ENCODE data around the gene DLG1.
"Not testable (repeated sequence)": the region's sequence is repeated elsewhere in the genome, so short reads cannot be mapped to it uniquely, and the experiment has no call there.

The DLG1 gene

DNA sequence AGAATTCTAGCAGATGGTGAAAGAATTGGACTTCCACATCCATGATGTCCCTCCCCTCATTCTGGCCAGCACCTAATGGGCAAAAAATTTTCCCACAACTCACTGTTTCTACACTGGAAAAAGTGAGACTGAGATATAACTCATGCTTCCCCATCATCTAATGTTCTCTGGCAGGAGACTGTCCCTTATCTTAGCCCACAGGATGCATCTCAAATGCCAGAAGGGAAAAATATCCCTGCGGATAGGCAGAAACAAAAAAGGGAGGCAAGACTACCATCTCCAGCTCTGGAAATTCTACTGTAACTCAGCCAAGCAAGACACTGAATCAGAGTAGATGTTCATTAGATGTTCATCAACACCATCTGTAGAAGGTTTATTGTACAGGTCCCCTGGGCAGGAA, 58.6 kb downstream of the DLG1 start:
- no peak for DNase-seq

DNA sequence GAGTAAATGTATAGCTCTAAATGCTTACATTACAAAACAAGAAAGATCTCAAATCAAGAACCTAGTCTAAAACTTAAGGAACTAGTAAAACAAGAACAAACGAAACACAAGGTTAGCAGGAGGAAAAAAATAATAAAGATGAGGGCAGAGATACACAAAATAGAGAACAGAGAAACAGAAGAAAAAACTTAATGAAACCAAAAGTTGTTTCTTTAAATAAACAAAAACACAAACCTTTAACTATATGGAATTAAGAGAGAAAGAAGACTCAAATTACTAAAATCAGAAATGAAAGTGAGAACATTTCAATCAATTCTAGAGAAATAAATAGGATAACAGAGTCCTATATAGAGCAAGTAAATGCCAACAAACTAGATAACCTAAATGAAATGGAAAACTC, 59.6 kb downstream of the DLG1 start:
- no peak for DNase-seq

DNA sequence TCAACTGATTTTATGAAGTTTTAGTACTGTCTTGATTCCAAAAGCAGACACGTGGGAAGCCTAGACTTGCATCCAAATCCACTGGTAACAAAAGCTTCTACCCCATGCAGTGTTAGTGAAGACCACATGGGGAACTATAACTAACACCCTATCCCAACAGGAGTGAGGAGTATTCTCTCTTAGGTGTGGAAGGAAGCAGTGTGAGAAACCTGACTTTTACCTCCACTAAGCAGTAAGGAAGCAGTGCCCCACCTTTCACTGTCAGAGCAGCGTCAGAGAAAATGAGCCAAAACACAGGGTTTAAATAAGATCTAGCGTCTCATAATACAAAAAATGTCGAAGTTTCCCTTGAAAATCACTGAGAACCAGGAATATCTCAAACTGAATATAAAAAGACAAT, 60.5 kb downstream of the DLG1 start:
- no peak for DNase-seq

DNA sequence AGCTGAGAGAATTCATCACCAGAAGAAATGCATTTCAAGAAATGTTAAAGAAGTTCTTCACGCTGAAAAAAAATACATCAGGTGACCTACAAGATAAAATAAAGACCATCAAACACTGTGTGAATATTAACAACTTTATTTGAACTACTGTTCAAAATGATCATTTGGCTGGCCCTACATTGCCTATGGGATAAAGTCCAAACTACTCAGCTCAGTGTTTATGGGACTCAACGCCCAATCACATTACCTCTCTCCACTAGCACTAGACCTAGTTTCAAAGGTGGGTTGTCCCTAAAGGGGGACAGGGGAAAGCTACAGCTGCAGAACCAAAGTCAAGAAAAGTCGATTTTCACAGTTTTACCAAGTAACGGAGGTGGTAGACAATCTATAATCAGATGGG, 62.0 kb downstream of the DLG1 start:
- no peak for DNase-seq

DNA sequence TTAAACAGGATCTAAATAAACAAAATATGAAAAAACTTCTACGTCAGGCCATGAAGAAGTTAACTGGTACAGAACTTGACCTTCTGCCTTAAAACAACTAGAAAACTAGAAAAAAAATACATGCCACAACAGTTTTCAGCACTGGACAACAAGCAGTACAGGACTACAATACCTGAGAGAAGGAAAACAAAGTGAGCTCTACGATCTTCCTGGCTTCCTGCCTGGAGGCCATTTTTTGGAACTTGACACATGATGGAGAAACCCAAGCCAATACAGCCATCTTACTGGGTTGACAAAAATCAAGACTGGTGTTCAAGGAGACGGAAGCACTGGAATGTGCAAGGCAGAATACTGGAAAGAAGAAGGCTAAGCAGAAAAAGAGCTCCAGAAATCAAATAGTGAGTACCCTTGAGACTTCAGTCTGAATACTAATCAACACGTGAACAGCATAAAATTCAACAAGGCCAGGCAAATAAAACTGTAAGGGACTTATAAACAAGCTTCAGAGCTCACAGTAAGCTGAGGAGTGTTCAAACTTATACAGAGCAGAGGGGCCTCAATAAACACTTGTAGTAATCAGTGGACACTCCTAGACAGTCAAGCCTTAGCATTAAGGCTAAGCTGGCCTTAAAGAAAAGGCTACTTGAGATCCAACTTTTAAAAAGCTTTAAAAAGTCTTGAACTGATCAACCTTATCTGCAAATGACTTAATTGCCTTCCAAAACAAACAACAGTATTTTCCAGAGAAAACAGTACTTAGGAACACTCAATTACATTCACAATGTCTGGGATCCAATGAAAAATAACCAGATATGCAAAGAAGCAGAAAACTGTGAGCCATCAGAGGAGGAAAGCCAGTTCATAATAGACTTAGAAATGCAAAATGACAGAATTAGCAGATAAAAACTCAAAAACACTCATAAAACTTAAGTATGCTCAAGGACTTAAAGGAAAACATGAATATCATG, 63.2 kb downstream of the DLG1 start:
- no peak for DNase-seq

DNA sequence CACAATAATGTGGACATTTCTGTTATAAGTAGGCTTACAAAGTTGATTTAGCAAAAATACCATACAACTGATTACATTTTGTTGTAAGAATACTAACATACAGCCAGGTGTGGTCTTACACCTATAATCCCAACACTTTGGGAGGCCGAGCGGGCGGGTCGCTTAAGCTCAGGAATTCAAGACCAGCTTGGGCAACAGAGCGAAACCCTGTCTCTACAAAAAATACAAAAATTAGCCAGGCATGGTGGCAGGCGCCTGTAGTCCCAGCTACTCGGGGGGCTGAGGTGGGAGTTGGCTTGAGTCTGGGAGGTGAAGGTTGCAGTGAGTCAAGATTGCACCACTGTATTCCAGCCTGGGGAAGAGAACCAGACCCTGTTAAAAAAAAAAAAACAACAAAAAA, 67.1 kb downstream of the DLG1 start:
- no peak for DNase-seq

DNA sequence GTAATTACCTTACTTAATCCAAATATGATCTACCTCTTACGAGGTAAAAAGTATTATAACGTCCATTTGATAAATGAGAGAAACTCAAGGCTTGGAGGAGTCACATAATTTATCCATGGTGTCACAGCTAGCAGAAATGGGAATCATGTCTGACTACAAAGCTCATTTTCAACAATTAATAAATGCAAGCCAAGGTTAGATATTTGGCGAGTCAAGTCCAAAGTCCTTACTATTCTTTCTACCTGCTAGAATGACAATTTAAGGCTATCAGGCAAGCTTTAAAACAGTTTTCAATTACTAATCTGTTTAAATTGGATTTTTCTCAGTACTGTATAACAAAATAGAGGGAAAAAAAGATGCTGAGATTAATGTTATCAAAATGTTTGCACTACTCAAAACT, 68.6 kb downstream of the DLG1 start:
- DNase-seq, result no peak

DNA sequence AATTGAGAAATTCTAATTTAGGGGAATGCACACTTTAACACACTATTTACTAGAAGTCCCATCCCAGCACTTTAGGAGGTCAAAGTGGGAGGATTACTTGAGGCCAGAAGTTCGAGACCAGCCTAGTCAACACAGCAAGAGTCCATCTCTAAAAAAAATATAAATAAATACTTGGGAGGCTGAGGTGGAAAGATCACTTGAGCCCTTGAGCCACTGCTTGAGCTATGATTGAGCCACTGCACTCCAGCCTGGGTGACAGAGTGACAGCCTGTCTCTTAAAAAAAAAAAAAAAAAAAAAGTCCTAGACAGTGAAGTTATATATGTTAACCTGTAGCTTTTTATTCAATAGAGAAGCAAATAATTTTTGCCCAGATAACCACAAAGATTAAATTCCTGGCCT, 69.2 kb downstream of the DLG1 start:
- DNase-seq, result no peak

DNA sequence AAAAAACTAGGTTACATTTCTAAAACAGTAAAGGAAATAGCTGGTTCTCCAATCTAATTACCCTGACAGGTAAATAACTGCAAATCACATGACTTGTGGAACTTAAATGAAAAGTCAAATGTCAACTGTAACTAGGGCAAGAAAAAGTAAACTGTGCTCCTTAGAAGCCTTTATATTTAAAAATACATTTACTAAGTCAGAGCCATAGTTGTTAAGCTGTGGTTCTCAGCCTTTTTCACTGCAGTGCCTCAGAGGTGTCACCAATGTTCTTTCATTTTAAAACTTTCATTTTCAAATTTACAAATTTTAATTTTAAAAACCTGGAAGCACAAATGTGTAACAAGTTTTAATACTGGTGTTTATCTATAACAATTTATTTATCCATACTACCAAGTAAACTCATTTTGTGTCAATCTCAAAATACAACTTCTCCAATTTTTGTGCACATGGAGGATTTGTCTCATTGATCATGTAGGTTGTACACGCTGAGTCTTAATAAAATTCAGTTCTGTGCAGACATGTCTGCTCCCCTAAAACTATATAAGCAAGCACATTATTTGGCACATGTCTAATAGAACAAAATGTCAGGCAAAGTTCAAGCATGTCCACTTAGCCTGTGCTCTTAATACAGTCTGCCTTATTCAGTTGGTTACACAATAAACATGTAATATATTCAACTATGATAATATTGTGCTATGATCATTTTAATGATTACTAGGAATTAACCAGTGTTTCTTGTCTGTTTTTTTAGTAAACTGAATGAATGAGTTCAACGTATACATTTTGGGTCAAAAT, 70.4 kb downstream of the DLG1 start:
- DNase-seq, result no peak

DNA sequence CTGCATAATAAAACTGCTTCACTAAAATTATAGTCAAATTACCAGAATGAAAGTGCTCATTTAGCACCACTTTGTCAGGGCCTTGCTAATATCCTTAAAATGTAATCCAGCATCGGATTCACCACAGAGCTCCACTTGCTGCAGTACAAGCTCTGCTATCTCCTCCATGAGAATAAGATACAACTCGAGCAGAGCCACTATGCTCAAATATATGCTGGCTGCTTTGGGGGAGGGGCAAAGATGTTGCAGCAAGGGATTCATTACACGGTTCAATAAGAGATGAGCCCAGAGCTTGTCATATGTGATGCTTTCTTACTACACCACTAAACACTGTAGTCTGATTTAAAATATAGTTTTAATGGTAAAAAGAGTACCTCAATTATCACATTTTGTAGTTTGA, 72.2 kb downstream of the DLG1 start:
- no peak for DNase-seq

DNA sequence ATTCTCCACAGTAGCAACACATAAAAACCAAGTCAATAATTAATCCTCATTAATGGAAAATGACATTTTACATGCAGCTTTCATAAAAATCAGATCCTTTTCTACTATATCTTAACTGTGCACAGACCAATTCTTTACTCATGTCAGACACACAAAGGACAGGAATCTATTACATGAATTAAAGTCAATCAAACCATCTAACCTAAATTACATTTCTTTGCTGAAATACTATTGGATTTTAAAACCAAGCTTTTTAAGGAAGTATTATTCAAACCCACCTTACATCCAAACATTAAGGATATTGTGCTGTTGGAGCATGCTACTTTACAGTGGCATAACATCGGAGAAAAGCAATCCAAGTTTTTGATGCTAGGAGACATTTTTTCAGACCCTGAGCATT, 72.8 kb downstream of the DLG1 start:
- no peak for DNase-seq

DNA sequence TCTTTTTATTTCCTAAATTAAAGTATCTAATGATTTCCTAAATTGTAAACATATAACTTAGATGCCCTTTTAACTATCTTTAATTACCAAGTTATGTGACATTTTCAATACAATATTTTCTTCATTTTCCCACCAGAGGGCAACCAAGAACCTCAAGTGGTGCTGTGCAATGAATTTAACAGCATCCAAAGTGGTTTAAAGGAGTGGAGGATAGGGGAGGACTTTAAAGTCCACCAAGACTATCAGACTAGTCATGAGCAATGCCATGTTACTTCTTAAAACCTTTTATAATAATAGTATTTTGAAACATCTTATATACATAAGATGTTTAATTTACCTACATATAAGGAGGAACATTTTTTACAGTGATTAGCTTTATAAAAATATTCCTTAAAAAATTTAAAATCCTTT, 74.4 kb downstream of the DLG1 start:
- DNase-seq, result no peak

DNA sequence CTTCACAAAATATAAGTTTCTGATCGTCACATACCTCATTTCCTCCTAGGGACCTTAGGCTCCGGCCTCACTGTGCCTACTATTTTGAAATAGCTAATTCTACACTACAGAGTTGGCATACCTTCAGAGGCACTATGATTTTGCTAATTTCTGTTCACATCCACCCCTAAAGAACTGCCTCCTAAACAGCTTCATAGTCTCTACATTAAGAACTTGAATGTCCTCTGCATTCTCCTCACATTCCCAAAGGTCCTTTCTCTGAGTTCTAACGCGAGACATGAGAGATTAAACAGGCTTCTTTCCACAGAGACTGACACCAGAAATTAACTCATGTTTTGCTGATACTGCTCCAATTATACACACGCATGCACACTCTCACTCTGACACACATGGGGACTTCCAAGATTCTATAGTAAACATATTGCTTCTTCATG, 75.5 kb downstream of the DLG1 start:
- no peak for DNase-seq

DNA sequence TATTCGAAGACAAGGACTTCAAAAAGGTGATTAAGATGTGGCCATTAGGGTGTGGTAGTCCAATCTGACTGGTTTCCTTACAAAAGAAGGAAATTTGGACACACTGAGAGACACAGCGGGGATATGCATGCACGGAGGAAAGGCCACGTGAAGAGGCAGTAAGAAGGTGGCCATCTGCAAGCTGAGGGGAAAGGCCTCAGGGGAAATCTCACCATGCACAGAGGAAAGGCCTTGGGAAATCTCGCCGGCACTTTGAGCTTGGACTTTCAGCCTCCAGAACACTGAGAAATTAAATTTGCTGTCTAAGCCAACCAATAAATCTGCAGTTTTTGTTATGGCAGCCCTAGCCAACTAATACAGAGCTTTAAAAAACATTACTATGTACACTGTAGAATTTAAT, 78.8 kb downstream of the DLG1 start:
- no peak for DNase-seq

DNA sequence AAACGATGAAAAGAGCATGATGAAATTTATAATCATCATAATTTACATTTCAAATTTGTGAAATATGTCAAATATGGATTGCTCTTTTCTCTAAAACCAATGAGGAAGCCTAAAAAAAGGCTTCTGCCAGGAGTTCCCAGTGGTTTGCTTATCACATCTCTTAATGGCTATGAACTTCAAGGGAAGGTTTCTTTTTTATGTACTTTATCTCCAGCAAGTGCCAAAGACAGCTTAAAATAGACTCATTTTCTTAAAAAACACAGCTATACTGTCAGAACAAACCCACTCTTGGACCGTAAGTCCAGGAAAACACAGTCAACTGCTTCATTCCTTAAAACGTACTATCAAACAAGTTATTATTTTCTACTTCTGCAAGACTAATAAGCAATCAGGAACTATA, 80.2 kb downstream of the DLG1 start:
- DNase-seq, result no peak

DNA sequence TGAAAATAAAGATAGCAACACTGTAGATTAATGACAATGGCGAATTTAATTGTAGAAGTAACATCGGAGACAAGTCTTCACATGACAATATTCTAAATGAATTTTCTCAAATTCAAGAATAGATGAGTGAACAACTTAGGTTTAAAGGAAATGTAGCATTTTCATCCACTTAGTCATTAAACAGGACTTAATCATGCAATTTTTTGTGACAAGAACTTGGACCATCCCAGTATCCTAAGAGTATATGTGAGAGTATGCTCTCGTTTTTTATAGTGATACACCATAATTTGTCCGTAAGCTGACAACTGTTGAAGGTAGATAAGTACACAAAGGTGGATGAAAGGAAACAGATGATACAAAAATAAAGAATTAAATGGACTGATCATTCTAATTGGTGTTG, 81.5 kb downstream of the DLG1 start:
- no peak for DNase-seq

DNA sequence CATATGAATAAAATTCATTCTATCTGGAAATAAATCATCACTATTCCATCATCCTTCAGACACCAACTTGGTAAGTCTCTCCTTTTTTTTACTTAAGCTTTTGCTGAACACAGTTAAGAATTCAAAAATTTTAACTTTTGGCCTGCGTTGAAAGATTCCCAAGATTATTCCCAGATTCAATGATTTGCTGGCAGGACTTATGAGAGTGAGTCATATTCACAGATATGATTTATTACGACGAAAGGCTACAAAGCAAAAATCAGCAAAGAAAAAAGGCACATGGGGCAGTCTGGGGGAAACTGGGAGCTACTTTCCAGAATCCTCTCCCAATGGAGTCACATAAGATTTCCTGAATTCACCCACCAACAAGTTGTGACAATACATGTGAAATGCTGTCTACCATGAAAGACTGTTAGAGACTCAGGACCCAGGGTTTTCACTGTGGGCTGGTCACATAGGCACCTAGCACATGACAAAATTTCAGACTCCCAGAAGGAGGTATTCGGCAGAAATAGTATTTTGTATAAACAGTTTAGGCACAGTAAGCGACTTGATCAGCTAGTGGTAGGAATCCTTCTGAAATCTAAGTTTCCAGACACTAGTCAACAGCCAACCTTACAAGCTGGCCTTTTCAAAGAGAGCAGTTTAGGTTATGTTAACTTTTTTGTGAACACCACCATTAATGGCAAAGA, 82.1 kb downstream of the DLG1 start:
- DNase-seq, result no peak

DNA sequence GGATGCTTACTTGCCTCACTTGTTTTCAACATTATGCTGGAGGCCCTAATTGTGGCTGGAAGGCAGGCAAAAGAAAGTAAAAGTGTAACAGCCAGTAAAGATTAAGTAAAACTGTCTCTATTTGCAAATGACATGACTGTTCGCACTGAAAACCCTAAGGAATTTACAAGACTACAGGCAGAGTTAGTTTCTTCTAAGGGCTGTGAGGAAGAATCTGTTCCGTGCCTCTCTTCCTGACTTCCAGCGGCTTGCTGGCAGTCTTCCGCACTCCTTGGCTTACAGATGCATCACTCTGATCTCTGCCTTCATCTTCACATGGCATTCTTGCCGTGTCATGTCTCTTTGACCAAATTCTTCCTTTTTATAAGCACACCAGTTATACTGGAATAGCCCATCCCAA, 86.1 kb downstream of the DLG1 start:
- no peak for DNase-seq

DNA sequence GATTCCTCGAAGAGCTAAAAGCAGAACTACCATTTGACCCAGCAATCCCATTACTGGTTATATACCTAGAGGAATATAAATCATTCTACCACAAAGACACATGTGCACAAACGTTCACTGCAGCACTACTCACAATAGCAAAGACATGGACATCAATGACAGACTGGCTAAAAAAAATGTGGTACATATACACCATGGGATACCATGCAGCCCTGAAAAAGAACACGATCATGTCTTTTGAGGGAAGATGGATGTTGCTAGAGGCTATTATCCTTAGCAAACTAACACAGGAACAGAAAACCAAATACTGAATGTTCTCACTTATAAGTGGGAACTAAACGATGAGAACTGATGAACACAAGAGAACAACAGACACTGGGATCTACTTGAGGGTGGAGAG, 86.7 kb downstream of the DLG1 start:
- DNase-seq, result not testable (repeated sequence)

DNA sequence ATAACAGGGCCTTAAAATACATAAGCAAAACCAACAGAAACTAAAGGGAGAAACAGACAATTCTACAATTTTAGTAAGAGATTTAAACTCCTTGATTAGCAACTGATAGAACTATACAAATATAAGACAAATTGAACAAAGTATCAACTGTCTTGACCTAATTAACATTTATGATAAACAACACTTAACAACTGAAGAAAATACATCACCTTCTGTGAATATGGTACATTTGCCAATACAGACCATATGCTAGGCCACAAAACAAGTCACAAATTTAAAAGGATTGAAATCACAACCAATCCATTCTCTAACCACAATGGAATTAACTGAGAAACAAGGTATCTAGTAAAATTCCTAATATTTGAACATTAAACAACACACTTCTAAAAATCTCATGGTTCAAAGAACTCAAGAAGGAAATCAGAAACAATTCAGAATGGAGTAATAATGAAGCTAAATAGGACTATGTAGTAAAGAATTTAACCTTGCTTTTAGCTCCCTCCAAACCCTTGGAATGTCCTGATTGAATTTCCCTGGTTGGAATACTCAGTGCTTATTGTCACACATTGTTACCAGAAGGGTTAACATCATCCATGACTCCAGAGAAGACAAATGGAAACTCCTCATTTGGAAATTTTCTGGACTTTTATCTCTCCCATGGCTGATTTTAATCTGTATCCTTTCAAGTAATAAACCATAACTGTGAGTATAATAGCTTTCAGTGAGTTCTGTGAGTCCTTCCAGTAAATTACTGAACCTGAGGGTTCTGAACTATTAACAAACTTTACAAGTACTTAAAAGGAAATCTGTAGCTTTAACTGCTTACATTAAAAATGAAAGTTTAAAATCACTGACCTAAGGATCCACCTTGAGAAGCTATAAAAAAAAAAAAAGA, 88.8 kb downstream of the DLG1 start:
- DNase-seq, result no peak

DNA sequence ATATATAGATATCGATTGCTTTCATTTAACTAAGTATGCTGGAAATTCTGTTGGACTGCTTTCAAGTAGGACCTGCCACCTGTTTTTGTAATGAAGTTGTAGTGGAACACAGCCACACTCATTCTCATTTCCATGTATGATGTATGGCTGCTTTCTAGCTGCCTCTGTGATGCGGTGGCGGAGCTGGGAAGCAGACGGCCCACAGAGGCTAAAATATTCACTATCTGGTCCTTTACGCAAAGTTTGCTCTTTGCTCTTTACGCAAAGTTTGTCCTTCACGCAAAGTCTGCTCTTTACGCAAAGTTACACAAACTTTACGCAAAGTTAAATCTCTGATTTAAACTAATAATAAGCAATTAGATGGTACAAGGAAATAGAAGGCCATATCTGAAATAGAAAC, 91.5 kb downstream of the DLG1 start:
- DNase-seq, result no peak

DNA sequence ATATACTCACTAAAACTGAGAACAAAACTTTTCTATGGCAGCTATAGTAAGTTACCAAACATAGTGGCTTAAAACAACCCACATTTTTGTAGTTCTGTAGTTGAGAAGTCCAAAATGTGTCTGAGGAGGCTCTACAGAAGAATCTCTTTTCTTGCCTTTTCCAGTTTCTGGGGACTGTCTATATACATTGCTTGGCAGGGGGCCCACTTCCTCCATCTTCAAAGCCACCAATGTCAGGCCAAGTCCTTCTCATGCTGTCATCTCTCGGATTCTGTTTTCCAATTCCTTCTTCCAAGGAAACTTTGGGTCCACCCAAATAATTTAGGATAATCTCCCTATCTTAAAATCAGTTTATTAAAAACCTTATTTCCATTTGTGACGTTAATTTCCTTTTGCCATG, 92.7 kb downstream of the DLG1 start:
- no peak for DNase-seq

DNA sequence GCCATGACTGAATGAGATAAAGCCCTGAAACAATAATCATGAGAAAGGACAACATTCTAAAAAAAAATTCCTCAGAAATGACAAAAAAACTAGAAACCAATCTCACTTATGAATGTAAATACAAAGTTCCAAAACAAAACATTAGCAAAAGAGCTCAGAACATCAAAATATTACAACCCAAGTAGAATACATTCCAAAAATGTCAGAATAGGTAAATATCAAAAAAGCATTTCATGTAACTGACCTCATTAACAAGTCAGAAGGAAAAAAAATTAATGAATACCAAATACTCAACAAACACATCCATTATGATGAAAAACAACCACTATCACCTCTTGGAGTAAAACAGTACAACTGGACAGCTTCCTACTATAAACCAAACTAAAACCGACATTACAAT, 93.1 kb downstream of the DLG1 start:
- DNase-seq, result no peak
